ENCODE results near the gene PDCD10.
A peak's percentile ranks its signal among the peaks of the same experiment; 100 is the strongest.

PDCD10 gene

DNA sequence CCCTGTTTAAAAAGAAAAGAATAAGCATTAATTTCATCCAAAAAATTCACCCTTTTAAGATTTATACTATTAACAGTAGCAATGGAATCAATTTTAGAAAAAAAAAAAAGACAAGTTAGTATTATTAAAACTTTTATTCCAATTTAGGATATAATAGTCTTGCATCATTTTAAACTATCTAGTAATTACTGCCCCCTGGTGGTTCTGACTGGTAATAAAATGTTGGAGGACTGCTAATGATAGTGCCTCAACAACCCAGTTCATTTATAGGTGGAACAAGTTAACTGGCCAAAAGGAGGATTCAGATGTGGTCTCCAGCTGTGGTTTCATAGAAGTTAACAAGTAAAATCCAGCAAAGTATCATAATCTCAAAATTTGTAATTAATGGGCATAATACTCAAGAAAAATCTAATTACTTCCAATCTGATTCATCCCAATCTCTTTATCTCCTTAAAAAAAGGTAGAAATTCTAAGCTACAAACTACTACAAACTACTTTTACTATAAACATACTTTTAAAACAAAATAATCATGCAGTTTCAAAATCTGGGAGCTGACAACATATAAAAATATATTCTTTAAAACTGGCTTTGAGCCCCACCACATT, 50.2 kb downstream of the PDCD10 start:
- DNase-seq (ENCODE audit: low read depth, low spot score): peak; percentile 74

DNA sequence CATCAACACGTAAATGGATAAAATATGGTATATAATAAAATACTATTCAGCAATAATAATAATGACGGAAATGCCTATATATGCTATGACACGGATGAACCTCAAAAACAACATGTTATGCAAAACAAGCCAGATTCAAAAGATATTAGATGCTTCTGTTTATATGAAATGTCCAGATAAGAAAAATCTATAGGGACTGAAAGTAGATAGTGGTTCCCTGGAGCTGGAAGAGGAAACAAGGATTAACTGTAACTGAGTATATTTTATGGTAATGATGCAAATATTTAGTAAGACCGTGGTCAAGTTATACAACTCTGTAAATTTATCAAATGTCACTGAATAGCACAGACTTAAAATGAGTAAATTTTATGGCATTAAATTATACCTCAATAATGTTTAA, 55.2 kb downstream of the PDCD10 start:
- no peak for DNase-seq (ENCODE audit: low read depth, low spot score)

DNA sequence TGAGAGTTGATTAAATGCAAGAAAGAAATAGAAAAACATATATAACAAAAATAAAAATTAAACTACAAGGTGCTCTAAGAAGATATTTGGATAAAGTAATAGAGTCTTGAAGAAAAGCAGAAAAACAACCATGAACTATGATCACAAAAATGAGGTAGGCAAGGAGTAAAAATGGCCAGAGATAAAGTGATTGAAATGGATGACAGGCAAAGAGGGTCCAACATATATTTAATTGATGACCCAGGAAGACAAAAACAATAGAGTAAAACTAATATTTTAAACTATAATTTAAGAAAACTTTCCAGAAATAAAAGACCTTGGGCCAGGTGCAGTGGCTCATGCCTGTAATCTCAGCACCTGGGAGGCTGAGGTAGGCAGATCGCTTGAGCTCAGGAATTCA, 58.8 kb downstream of the PDCD10 start:
- no peak for DNase-seq (ENCODE audit: low read depth, low spot score)

GRCh38 chr3:167673221-167673620, 61.5 kb downstream of the PDCD10 start:
- no peak for DNase-seq (ENCODE audit: low read depth, low spot score)

DNA sequence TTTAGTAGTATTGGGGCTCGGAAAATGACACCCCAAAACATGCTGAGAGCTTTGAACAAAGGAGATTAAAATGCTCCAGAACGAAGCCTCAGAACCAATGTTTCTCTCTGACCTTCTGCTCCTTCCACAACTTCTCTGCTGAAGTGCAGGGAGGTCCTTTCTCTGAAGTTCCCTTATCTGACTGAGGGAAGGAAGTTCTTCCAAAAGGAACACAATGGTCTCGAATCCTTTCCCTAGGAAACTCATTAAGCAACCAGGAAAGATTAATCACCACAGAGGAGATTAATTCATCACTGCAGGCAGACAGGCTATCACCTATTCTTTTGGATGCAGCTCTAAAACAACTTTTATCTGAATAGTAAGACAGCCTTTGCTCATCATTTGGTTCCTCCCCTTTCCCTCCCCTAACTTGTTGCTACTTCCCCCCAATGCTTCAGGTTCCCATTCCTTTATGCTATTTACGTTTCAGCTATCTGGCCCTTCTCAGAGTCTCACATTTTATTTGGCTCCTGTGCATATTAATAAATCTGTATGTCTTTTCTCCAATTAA, 62.7 kb downstream of the PDCD10 start:
- no peak for DNase-seq (ENCODE audit: low read depth, low spot score)

DNA sequence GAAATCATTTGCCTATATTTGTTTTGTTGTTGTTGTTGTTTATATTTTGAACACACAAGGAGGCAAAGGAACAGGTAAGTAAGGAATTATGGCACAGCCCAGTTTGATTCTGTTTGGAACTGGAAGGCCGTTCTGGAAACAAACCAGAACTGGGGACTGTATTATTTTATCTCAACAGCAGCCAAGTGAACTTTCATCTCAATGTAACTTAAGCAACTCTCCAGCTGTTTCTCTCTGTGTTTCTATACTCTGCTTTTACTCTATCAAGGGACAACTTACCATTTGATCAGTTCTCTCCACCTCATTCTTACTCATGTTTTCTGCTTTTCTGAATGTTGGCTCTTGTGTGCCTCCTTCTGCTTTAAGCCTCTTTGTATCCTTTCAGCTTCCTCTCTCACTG, 65.0 kb downstream of the PDCD10 start:
- no peak for DNase-seq (ENCODE audit: low read depth, low spot score)

DNA sequence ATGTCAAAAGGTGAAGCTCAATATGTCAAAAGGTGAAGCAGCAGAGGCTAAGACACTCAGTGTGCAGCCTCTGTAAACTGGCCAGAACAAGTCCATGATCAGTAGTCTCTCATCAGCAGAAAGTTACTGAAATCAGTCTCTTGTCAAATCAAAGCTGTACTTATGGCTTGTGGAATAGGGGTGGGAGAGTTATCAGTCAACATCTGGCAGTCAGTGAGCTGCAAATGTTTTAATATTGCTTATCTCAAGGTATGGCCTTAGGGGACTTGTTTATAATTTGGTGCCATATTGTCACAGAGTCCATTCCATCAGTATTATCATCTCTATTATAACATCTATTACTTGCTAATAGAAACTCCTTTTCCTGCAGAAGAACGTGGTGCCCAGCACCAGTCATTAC, 66.0 kb downstream of the PDCD10 start:
- DNase-seq (ENCODE audit: low read depth, low spot score): no peak

DNA sequence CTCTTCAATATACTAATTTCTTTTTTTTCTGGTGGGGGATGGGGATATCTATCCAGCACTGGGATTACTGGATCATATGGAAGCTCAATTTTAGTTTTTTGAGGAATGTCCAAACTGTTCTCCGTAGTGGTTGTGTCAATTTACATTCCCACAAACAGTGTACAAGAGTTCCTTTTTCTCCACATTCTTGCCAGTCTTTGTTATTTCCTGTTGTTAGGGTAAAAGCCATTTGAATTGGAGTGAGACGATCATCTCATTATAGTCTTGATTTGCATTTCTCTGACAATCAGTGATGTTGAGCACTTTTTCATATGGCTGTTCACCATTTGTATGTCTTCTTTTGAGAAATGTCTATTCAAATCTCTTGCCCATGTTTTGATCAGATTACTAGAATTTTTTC, 68.1 kb downstream of the PDCD10 start:
- DNase-seq (ENCODE audit: low read depth, low spot score): peak; percentile 17

GRCh38 chr3:167662919-167663400, 71.7 kb downstream of the PDCD10 start:
- DNase-seq (ENCODE audit: low read depth, low spot score): no peak

- no peak for DNase-seq (ENCODE audit: low read depth, low spot score)
These were observed 76.9 kb downstream of the PDCD10 start for GRCh38 chr3:167657684-167658225.

- no peak for DNase-seq (ENCODE audit: low read depth, low spot score)
These were observed 77.9 kb downstream of the PDCD10 start for GRCh38 chr3:167656821-167657220.

GRCh38 chr3:167653760-167654159, 80.9 kb downstream of the PDCD10 start, which contains the start of gene WDR49:
WDR49 (minus strand) TSS chr3:167653942; CDS start chr3:167653425, 517 bp downstream.
- DNase-seq (ENCODE audit: low read depth, low spot score): peak; percentile 64

- no peak for DNase-seq (ENCODE audit: low read depth, low spot score)
These were observed 81.5 kb downstream of the PDCD10 start for GRCh38 chr3:167653155-167653554.

GRCh38 chr3:167651826-167652225, 82.9 kb downstream of the PDCD10 start:
- DNase-seq (ENCODE audit: low read depth, low spot score): no peak

DNA sequence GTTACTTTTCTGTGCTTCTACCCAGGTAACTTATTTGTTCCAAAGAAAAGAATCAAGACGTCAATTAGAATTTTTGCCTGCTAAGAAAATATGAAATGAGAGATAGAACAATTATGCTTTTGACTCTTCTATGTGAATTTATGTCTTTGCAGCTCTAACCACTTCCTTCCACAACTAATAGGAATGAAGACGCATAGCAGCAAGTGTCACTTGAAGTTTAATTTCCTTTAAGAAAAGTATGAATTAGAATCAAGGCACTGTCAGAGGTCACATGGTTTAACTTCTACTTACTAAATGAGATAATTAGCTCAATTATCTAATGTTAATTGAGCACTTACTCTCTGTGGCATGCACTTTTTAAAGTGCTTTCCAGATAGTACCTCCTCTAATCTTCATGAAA, 84.2 kb downstream of the PDCD10 start:
- no peak for DNase-seq (ENCODE audit: low read depth, low spot score)

- DNase-seq (ENCODE audit: low read depth, low spot score): no peak
These were observed 84.9 kb downstream of the PDCD10 start for GRCh38 chr3:167649746-167650145.

DNA sequence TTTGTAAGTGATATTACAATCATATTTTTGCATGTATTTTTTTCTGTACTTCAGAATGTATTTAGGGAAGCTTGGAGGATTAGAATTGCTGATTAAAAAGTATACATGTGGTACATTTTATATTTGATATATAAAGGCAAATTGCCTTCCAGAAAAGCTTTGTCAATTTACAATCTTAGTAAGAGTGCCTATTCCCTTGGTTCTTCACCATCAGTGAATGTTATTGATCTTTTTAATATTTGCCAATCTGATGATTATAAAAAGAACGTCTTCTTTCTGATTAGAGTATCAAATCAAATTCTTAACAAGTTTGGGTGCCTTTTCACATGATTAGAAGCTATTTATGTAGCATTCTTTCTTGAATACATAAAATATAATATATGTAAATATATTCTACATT, 90.1 kb downstream of the PDCD10 start:
- DNase-seq (ENCODE audit: low read depth, low spot score): no peak

Measured in astrocyte of the hippocampus (primary cell).